Panc1 (cell line): ENCODE results near the gene ZSCAN20.

Experiments used
- CTCF ChIP-seq: fragments of 450-650 bp; IDR thresholded peaks from 2 replicates; pipeline ENCODE4 v1.5.1; 2017; ENCODE audit warnings: mild to moderate bottlenecking
- REST ChIP-seq, 2 experiments: IDR thresholded peaks; 2 replicates each; pipeline ENCODE4 v1.6.1; 2011 to 2012; ENCODE audit warnings: low read depth in 2 of 2, control low read depth in 1 of 2, low read length in 1 of 2, mild to moderate bottlenecking in 1 of 2, moderate library complexity in 1 of 2; ENCODE audit not compliant: insufficient read depth in 1 of 2

GRCh38 chr1:33424610-33425009, 47.8 kb upstream of the ZSCAN20 start:
- TF ChIP-seq CTCF (no peak), REST (IDR thresholded peaks at IDR 0.05; ENCODE audit: insufficient read depth in 1 of 2, low read depth in 2 of 2, low read length in 1 of 2) (no peak)
